GM23338 (cell line): ENCODE measurements around the gene ZEB1. TPM values are rescaled to one million over a fixed set of nuclear protein-coding genes. Genes with fewer than 3 reads are reported as not detected.
"Not testable (repeated sequence)": the region's sequence is repeated elsewhere in the genome, so short reads cannot be mapped to it uniquely, and the experiment has no call there.

Source experiments
- ATAC-seq: fragments of 200-7000 bp; cut with Tn5 transposase; 3 replicates; pipeline ENCODE4 v1.9.1; 2020
- DNase-seq: peaks from one replicate; pipeline ENCODE4 v3.0.0-alpha.2; 2015; ENCODE audit warnings: low spot score
- H2AFZ ChIP-seq: fragments of 200-600 bp; sonication (generic); 2 replicates; pipeline ENCODE4 v1.8.0; 2016; ENCODE audit warnings: antibody characterized with exemption, mild to moderate bottlenecking, moderate library complexity
- H3F3A ChIP-seq: fragments of 200-600 bp; sonication (generic); replicated peaks from 2 replicates; pipeline ENCODE4 v1.8.0; 2017; ENCODE audit warnings: antibody characterized with exemption, mixed run types, low read depth
- H3K27ac ChIP-seq: fragments of 200-600 bp; sonication (generic); 2 replicates; pipeline ENCODE4 v1.6.1; 2016; ENCODE audit warnings: low read depth
- H3K27me3 ChIP-seq: fragments of 200-600 bp; sonication (generic); 2 replicates; pipeline ENCODE4 v1.8.0; 2016; ENCODE audit warnings: mild to moderate bottlenecking, mixed run types, moderate library complexity; ENCODE audit not compliant: insufficient read depth
- H3K36me3 ChIP-seq: fragments of 200-600 bp; sonication (generic); 2 replicates; pipeline ENCODE4 v1.8.0; 2016; ENCODE audit warnings: mild to moderate bottlenecking; ENCODE audit not compliant: insufficient read depth
- H3K4me1 ChIP-seq: fragments of 200-600 bp; sonication (generic); 2 replicates; pipeline ENCODE4 v1.8.0; 2016; ENCODE audit warnings: mild to moderate bottlenecking, moderate library complexity; ENCODE audit not compliant: insufficient read depth
- H3K4me2 ChIP-seq: fragments of 200-600 bp; sonication (generic); 2 replicates; pipeline ENCODE4 v1.7.1; 2017; ENCODE audit warnings: mixed run types
- H3K4me3 ChIP-seq: fragments of 200-600 bp; sonication (generic); 2 replicates; pipeline ENCODE4 v1.6.1; 2016; ENCODE audit warnings: mixed run types
- H3K79me2 ChIP-seq: fragments of 200-600 bp; sonication (generic); replicated peaks from 2 replicates; pipeline ENCODE4 v1.8.0; 2017; ENCODE audit warnings: mild to moderate bottlenecking; ENCODE audit not compliant: insufficient read depth
- H3K9me2 ChIP-seq: fragments of 200-600 bp; sonication (generic); 2 replicates; pipeline ENCODE4 v1.8.0; 2017; ENCODE audit not compliant: insufficient read depth
- H4K20me1 ChIP-seq: fragments of 200-600 bp; sonication (generic); replicated peaks from 2 replicates; pipeline ENCODE4 v1.8.0; 2017; ENCODE audit warnings: mild to moderate bottlenecking; ENCODE audit not compliant: insufficient read depth
- H3K27ac Mint-ChIP-seq: 2 replicates; pipeline ENCODE4 v1.8.0; 2020; ENCODE audit warnings: inconsistent platforms, mild to moderate bottlenecking, moderate library complexity, mixed read lengths
- H3K27me3 Mint-ChIP-seq: 3 replicates; pipeline ENCODE4 v1.8.0; 2022; ENCODE audit warnings: low read depth, mild to moderate bottlenecking, moderate library complexity, mixed read lengths, inconsistent platforms; ENCODE audit not compliant: insufficient read depth, poor library complexity
- H3K36me3 Mint-ChIP-seq: 3 replicates; pipeline ENCODE4 v1.8.0; 2021; ENCODE audit warnings: low read depth, mild to moderate bottlenecking, inconsistent platforms, moderate library complexity, mixed read lengths
- H3K4me1 Mint-ChIP-seq: 3 replicates; pipeline ENCODE4 v1.8.0; 2020; ENCODE audit warnings: mild to moderate bottlenecking, inconsistent platforms, mixed read lengths
- H3K4me3 Mint-ChIP-seq: 3 replicates; pipeline ENCODE4 v1.8.0; 2021; ENCODE audit warnings: moderate library complexity, mild to moderate bottlenecking, inconsistent platforms, mixed read lengths
- H3K9me3 Mint-ChIP-seq: 3 replicates; pipeline ENCODE4 v1.8.0; 2020; ENCODE audit warnings: moderate library complexity, mild to moderate bottlenecking, inconsistent platforms, mixed read lengths
- ETS1 ChIP-seq: IDR thresholded peaks from 2 replicates; pipeline ENCODE4 v1.6.1; 2016; ENCODE audit warnings: antibody characterized with exemption
- EZH2phosphoT487 ChIP-seq: fragments of 200-600 bp; sonication (generic); IDR thresholded peaks from one replicate; pipeline ENCODE4 v1.8.1; 2018; ENCODE audit warnings: antibody characterized with exemption; ENCODE audit not compliant: unreplicated experiment
- NANOG ChIP-seq: IDR thresholded peaks from 2 replicates; pipeline ENCODE4 v1.6.1; 2016; ENCODE audit warnings: antibody characterized with exemption, borderline replicate concordance
- STAT1 ChIP-seq: IDR thresholded peaks from one replicate; pipeline ENCODE4 v1.6.1; 2016; ENCODE audit warnings: antibody characterized with exemption; ENCODE audit not compliant: unreplicated experiment
- ZNF114 ChIP-seq: fragments of 250-450 bp; sonication (Bioruptor Pico); IDR thresholded peaks from 2 replicates; pipeline ENCODE4 v1.5.0; 2020; ENCODE audit warnings: mild to moderate bottlenecking, moderate library complexity
- polyA plus RNA-seq: library from polyadenylated mRNA; unstranded; fragments of >200 nt; fragmentation: Nextera tagmentation; extraction: Ambion mirVana; gene quantifications from 2 replicates; pipeline ENCODE4 v1.2.1, GENCODE V29; 2016
- total RNA-seq: library from RNA; depleted of rRNA; stranded (reverse); fragments of >200 nt; shearing (Covaris generic); gene quantifications from 2 replicates; pipeline ENCODE4 v1.2.3, GENCODE V29; 2014

The ZEB1 gene
- total and polyA plus RNA-seq, 2 experiments from 2014 or later: 0.16 to 0.45 TPM

GRCh38 chr10:31359979-31360378 lies 41.0 kb downstream of the ZEB1 start:
- no peak for ATAC-seq
- Histone ChIP-seq H2AFZ (no peak overlapping the region), H4K20me1 (no peaks in the 10 kb centered on the region), H3F3A (no peaks in the 10 kb centered on the region), H3K4me3 (no peak overlapping the region), H3K4me1 (no peaks in the 10 kb centered on the region), H3K27me3 (no peaks in the 10 kb centered on the region), H3K79me2 (no peaks in the 10 kb centered on the region), H3K9me2 (no peaks in the 10 kb centered on the region), H3K4me2 (no peak overlapping the region), H3K27ac (no peak overlapping the region), H3K36me3 (no peaks in the 10 kb centered on the region)
- no peaks in the 10 kb centered on the region for H3K27me3 Mint-ChIP-seq
- DNase-seq: no peak
- peaks cover 27% of the 10 kb centered on the region for H3K9me3 Mint-ChIP-seq
- peaks cover 16% of the 10 kb centered on the region for H3K36me3 Mint-ChIP-seq
- no peaks in the 10 kb centered on the region for H3K4me1 Mint-ChIP-seq
- no peak overlapping the region for H3K4me3 Mint-ChIP-seq
- TF ChIP-seq ETS1: no peak
- TF ChIP-seq EZH2phosphoT487: no peak
- TF ChIP-seq NANOG: no peak
- no peak overlapping the region for H3K27ac Mint-ChIP-seq

- not testable (repeated sequence) for H2AFZ ChIP-seq, H3K36me3 ChIP-seq, H3K27me3 Mint-ChIP-seq, H3K4me2 ChIP-seq, H4K20me1 ChIP-seq, H3K27ac ChIP-seq, DNase-seq, H3F3A ChIP-seq, H3K79me2 ChIP-seq, H3K4me3 Mint-ChIP-seq, H3K4me1 Mint-ChIP-seq, ATAC-seq, H3K4me3 ChIP-seq, H3K27me3 ChIP-seq, H3K27ac Mint-ChIP-seq, H3K4me1 ChIP-seq, H3K9me2 ChIP-seq
- H3K9me3 Mint-ChIP-seq: peaks cover 27% of the 10 kb centered on the region
- H3K36me3 Mint-ChIP-seq: peaks cover 16% of the 10 kb centered on the region
Measured at GRCh38 chr10:31361475-31361874, 42.5 kb downstream of the ZEB1 start.

- Histone ChIP-seq H3K9me2 (no peaks in the 10 kb centered on the region), H3F3A (no peaks in the 10 kb centered on the region), H3K4me2 (no peak overlapping the region), H3K4me1 (no peaks in the 10 kb centered on the region), H3K4me3 (no peak overlapping the region), H3K36me3 (no peaks in the 10 kb centered on the region), H4K20me1 (no peaks in the 10 kb centered on the region), H2AFZ (no peak overlapping the region), H3K27ac (no peak overlapping the region), H3K27me3 (no peaks in the 10 kb centered on the region), H3K79me2 (no peaks in the 10 kb centered on the region)
- TF ChIP-seq NANOG (no peak), ZNF114 (no peak), STAT1 (no peak)
- H3K27ac Mint-ChIP-seq: no peak overlapping the region
- H3K4me3 Mint-ChIP-seq: no peak overlapping the region
- H3K27me3 Mint-ChIP-seq: no peaks in the 10 kb centered on the region
- H3K4me1 Mint-ChIP-seq: no peaks in the 10 kb centered on the region
- ATAC-seq (no peak), DNase-seq (no peak)
- peaks cover 16% of the 10 kb centered on the region for H3K36me3 Mint-ChIP-seq
- peaks cover 27% of the 10 kb centered on the region for H3K9me3 Mint-ChIP-seq
Measured at GRCh38 chr10:31362023-31362641, 43.1 kb downstream of the ZEB1 start.

GRCh38 chr10:31363696-31364095 lies 44.7 kb downstream of the ZEB1 start:
- not testable (repeated sequence) for H4K20me1 ChIP-seq

GRCh38 chr10:31364238-31364637 lies 45.2 kb downstream of the ZEB1 start:
- not testable (repeated sequence) for H3K79me2 ChIP-seq, H2AFZ ChIP-seq, DNase-seq, H3K4me3 ChIP-seq, H3K4me2 ChIP-seq, H3K9me2 ChIP-seq, H3K27ac ChIP-seq, H3K27ac Mint-ChIP-seq, H3K27me3 Mint-ChIP-seq, H3F3A ChIP-seq, H3K4me1 Mint-ChIP-seq, H3K4me3 Mint-ChIP-seq, H3K27me3 ChIP-seq, ATAC-seq, H3K36me3 ChIP-seq, H3K4me1 ChIP-seq, H4K20me1 ChIP-seq
- H3K36me3 Mint-ChIP-seq: peaks cover 16% of the 10 kb centered on the region
- peaks cover 27% of the 10 kb centered on the region for H3K9me3 Mint-ChIP-seq

More at GRCh38 chr10:31363696-31364095, 44.7 kb downstream of the ZEB1 start:
- H3K27ac ChIP-seq, H3K4me2 ChIP-seq, DNase-seq, H3K4me1 Mint-ChIP-seq, H3K4me1 ChIP-seq, H3K9me2 ChIP-seq, H3K79me2 ChIP-seq, H3K36me3 ChIP-seq, H3K27me3 ChIP-seq, H3F3A ChIP-seq, H3K27ac Mint-ChIP-seq, ATAC-seq, H3K4me3 ChIP-seq, H3K27me3 Mint-ChIP-seq, H2AFZ ChIP-seq, H3K4me3 Mint-ChIP-seq: not testable (repeated sequence)
- Mint-ChIP-seq H3K9me3 (peaks cover 27% of the 10 kb centered on the region), H3K36me3 (peaks cover 16% of the 10 kb centered on the region)
